H1 (cell line): ENCODE measurements around the gene SERPINB1. TPM values are rescaled to one million over a fixed set of nuclear protein-coding genes. Genes with fewer than 3 reads are reported as not detected.

Source experiments
- CTCF ChIA-PET: fragments of 300-600 bp; sonication (Branson Sonifier 250); formaldehyde crosslinking; loops from one replicate; lab custom pipeline; 2021; ENCODE audit not compliant: partially characterized antibody; lab: Charles Lee
- POLR2A ChIA-PET: fragments of 300-600 bp; sonication (Branson Sonifier 250); formaldehyde crosslinking; loops from one replicate; lab custom pipeline; 2021; ENCODE audit warnings: inconsistent platforms; ENCODE audit not compliant: partially characterized antibody; lab: Charles Lee
- DNase-seq, 2 experiments: peaks; one replicate each; pipeline versions ENCODE4 v3.0.0 to v3.0.0-alpha.2; 2010 to 2022; ENCODE audit warnings: low spot score in 2 of 2, low read depth in 1 of 2, mixed read lengths in 1 of 2
- FAIRE-seq: peaks from 2 replicates; lab custom pipeline; 2011; peaks lifted over from hg19 to GRCh38; lab: Jason Lieb, UNC
- H2AFZ ChIP-seq: 2 replicates; pipeline ENCODE4 v1.8.1; 2012; ENCODE audit warnings: low read length, inconsistent platforms
- H2AK5ac ChIP-seq: 2 replicates; pipeline ENCODE4 v1.6.1; 2013; ENCODE audit warnings: low read depth, low read length
- H2BK120ac ChIP-seq: replicated peaks from 2 replicates; pipeline ENCODE3; 2013; ENCODE audit warnings: low read depth, low read length, inconsistent platforms
- H2BK12ac ChIP-seq: 2 replicates; pipeline ENCODE4 v1.6.1; 2013; ENCODE audit warnings: low read depth, low read length
- H2BK15ac ChIP-seq: 2 replicates; pipeline ENCODE4 v1.6.1; 2013; ENCODE audit warnings: low read length
- H2BK20ac ChIP-seq: 2 replicates; pipeline ENCODE4 v1.6.1; 2013; ENCODE audit warnings: low read length
- H2BK5ac ChIP-seq: 2 replicates; pipeline ENCODE4 v1.6.1; 2013; ENCODE audit warnings: low read depth, low read length
- H3K14ac ChIP-seq: 2 replicates; pipeline ENCODE4 v1.6.1; 2013; ENCODE audit warnings: inconsistent platforms; ENCODE audit not compliant: insufficient read length
- H3K18ac ChIP-seq: 2 replicates; pipeline ENCODE4 v1.6.1; 2013; ENCODE audit warnings: low read length; ENCODE audit errors: extremely low read depth
- H3K23ac ChIP-seq: 2 replicates; pipeline ENCODE4 v1.6.1; 2013; ENCODE audit warnings: inconsistent platforms; ENCODE audit not compliant: insufficient read length
- H3K23me2 ChIP-seq: 2 replicates; pipeline ENCODE4 v1.6.1; 2013; ENCODE audit warnings: low read depth, low read length
- H3K27ac ChIP-seq: 2 replicates; pipeline ENCODE4 v1.6.1; 2011; ENCODE audit warnings: low read depth, low read length, inconsistent platforms
- H3K27me3 ChIP-seq, 4 experiments: replicated peaks in 1 of 4; 1 replicate in 1 of 4; 2 replicates in 3 of 4; pipeline versions ENCODE4 v1.6.1 to v1.8.1; 2011 to 2013; ENCODE audit warnings: low read length in 3 of 4, mild to moderate bottlenecking in 3 of 4, inconsistent platforms in 2 of 4, mixed read lengths in 2 of 4, moderate library complexity in 1 of 4; ENCODE audit not compliant: control insufficient read depth in 3 of 4, insufficient read depth in 3 of 4; ENCODE audit errors: extremely low read depth in 1 of 4
- H3K36me3 ChIP-seq, 4 experiments: 2 replicates each; pipeline versions ENCODE4 v1.6.1 to v1.8.1; 2011 to 2013; ENCODE audit warnings: mild to moderate bottlenecking in 4 of 4, low read length in 3 of 4, moderate library complexity in 2 of 4, control low read depth in 1 of 4, inconsistent platforms in 1 of 4; ENCODE audit not compliant: insufficient read depth in 4 of 4, control insufficient read depth in 2 of 4
- H3K4ac ChIP-seq: replicated peaks from 2 replicates; pipeline ENCODE3; 2013; ENCODE audit warnings: low read length, low read depth, mixed read lengths, inconsistent platforms; ENCODE audit not compliant: insufficient read length
- H3K4me1 ChIP-seq, 4 experiments: replicated peaks in 1 of 4; 1 replicate in 1 of 4; 2 replicates in 3 of 4; pipeline versions ENCODE4 v1.6.1 to v1.8.1; 2011 to 2013; ENCODE audit warnings: low read length in 3 of 4, inconsistent platforms in 2 of 4, mixed read lengths in 1 of 4; ENCODE audit not compliant: insufficient read depth in 4 of 4, control insufficient read depth in 3 of 4
- H3K4me2 ChIP-seq, 2 experiments: 2 replicates each; pipeline versions ENCODE4 v1.6.1 to v1.8.1; 2011 to 2013; ENCODE audit warnings: low read depth in 2 of 2, low read length in 2 of 2, control low read depth in 1 of 2, inconsistent platforms in 1 of 2, mild to moderate bottlenecking in 1 of 2; ENCODE audit not compliant: insufficient read depth in 1 of 2
- H3K4me3 ChIP-seq, 4 experiments: fragments of 200-600, 300-600 bp in 1 of 4; sonication (generic), shearing (Covaris generic), sonication (Bioruptor Twin) in 1 of 4; 2 replicates each; pipeline versions ENCODE4 v1.5.1 to v1.8.1; 2011 to 2016; ENCODE audit warnings: low read length in 4 of 4, low read depth in 3 of 4, control low read depth in 2 of 4, inconsistent platforms in 2 of 4, mild to moderate bottlenecking in 2 of 4, mixed read lengths in 1 of 4, moderate library complexity in 1 of 4; ENCODE audit not compliant: insufficient read depth in 2 of 4; ENCODE audit errors: extremely low read depth in 1 of 4
- H3K56ac ChIP-seq: replicated peaks from 2 replicates; pipeline ENCODE3; 2013; ENCODE audit warnings: low read depth, mild to moderate bottlenecking, mixed read lengths, low read length, inconsistent platforms; ENCODE audit not compliant: insufficient read length
- H3K79me1 ChIP-seq: 2 replicates; pipeline ENCODE4 v1.6.1; 2013; ENCODE audit warnings: low read depth, low read length, control low read depth
- H3K79me2 ChIP-seq, 2 experiments: 2 replicates each; pipeline versions ENCODE4 v1.6.1 to v1.8.1; 2012 to 2013; ENCODE audit warnings: low read length in 2 of 2, mild to moderate bottlenecking in 2 of 2, inconsistent platforms in 1 of 2; ENCODE audit not compliant: insufficient read depth in 2 of 2, control insufficient read depth in 1 of 2
- H3K9ac ChIP-seq, 4 experiments: replicated peaks in 1 of 4; 1 replicate in 1 of 4; 2 replicates in 3 of 4; pipeline versions ENCODE4 v1.6.1 to v1.8.1; 2011 to 2013; ENCODE audit warnings: low read depth in 3 of 4, low read length in 3 of 4, control low read depth in 2 of 4, mild to moderate bottlenecking in 2 of 4, moderate library complexity in 2 of 4, inconsistent platforms in 1 of 4; ENCODE audit errors: extremely low read depth in 1 of 4
- H3K9me3 ChIP-seq, 2 experiments: 2 replicates each; pipeline versions ENCODE4 v1.6.1 to v1.8.1; 2012 to 2013; ENCODE audit warnings: mild to moderate bottlenecking in 2 of 2, moderate library complexity in 2 of 2, control low read depth in 1 of 2, inconsistent platforms in 1 of 2, low read depth in 1 of 2, low read length in 1 of 2, mixed read lengths in 1 of 2; ENCODE audit not compliant: insufficient read depth in 2 of 2
- H4K20me1 ChIP-seq, 2 experiments: replicated peaks in 1 of 2; 2 replicates each; pipeline versions ENCODE3 to v1.8.1; 2011 to 2013; ENCODE audit warnings: inconsistent platforms in 2 of 2, low read length in 2 of 2, mild to moderate bottlenecking in 1 of 2; ENCODE audit not compliant: insufficient read depth in 2 of 2, control insufficient read depth in 1 of 2
- H4K5ac ChIP-seq: 2 replicates; pipeline ENCODE4 v1.6.1; 2013; ENCODE audit warnings: low read length, low read depth, mixed read lengths, inconsistent platforms; ENCODE audit not compliant: insufficient read length
- H4K8ac ChIP-seq: 2 replicates; pipeline ENCODE4 v1.8.0; 2013; ENCODE audit warnings: mild to moderate bottlenecking, moderate library complexity, low read length, inconsistent platforms; ENCODE audit not compliant: insufficient read depth; ENCODE audit errors: extremely low read depth
- H4K91ac ChIP-seq: replicated peaks from 2 replicates; pipeline ENCODE3; 2013; ENCODE audit warnings: low read length, mixed read lengths, inconsistent platforms; ENCODE audit not compliant: insufficient read length
- RBBP5 ChIP-seq: IDR thresholded peaks from 2 replicates; pipeline ENCODE4 v1.7.1; 2012; ENCODE audit warnings: low read depth, mild to moderate bottlenecking, inconsistent platforms, low read length, moderate library complexity, borderline replicate concordance
- WGBS, 2 experiments: shearing (Covaris generic) in 1 of 2; methylation state at CpG; one replicate each; pipeline versions ENCODE4 v1.1.6 to v1.1.7; 2013 to 2015; ENCODE audit warnings: low lambda C conversion rate in 2 of 2, mixed read lengths in 2 of 2, inconsistent platforms in 1 of 2, low coverage in 1 of 2, missing lambda C conversion rate in 1 of 2; ENCODE audit not compliant: insufficient replicate concordance in 2 of 2, insufficient coverage in 1 of 2, insufficient read length in 1 of 2; ENCODE audit errors: extremely low coverage in 1 of 2, missing lambda C conversion rate in 1 of 2; 5-methylcytosine and 5-hydroxymethylcytosine counted together
- polyA plus RNA-seq, 7 experiments: library from polyadenylated mRNA; depleted of rRNA in 3 of 7; stranded (reverse) in 5 of 7; unstranded in 2 of 7; fragments of >200 nt in 5 of 7; fragments of 200-250 nt in 2 of 7; gene quantifications; 1 replicate in 5 of 7; 2 replicates in 1 of 7; 4 replicates in 1 of 7; pipeline versions ENCODE4 v1.2.1 to v1.2.3, GENCODE V29; 2011 to 2013; ENCODE audit warnings: missing spikeins in 2 of 7, mixed read lengths in 2 of 7
- total RNA-seq: library from RNA; stranded (reverse); fragmentation: NEBNext Ultra II Directional; extraction: Animal tissue kit (Norgen Biotek cat#: 25700); gene quantifications from 2 replicates; pipeline ENCODE4 v1.2.1, GENCODE V29; 2021

The SERPINB1 gene
- total and polyA plus RNA-seq, 2 of the 8 experiments (the other 6 are each of a cell fraction or from before 2014, with no cell fraction given), result 8.1 to 17.3 TPM

DNA sequence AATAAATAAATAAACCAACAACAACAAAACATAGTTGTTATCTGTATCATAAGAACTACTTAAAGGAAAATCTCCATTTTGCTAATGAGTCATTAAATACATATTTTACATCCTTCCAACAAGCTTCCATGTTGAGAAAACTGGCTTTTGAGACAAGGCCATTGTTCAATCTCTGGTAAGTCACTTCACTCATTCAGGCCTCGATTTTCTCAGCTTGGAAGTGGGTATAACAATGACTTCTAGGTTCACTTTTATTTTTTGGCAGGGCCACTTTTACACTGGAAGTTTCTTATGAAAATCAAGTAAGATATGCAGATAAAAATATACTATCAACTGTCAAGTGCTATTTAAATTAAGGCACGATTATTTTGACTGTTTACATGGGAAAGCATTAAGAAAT lies 46.5 kb downstream of the SERPINB1 start:
- Histone ChIP-seq H3K14ac (no peak overlapping the region), H3K79me1 (no peaks in the 10 kb centered on the region), H3K4ac (no peak overlapping the region), H3K36me3 (no peaks in the 10 kb centered on the region), H3K4me3 (no peak overlapping the region), H3K9me3 (no peaks in the 10 kb centered on the region), H3K79me2 (no peaks in the 10 kb centered on the region; a peak in 1 of 4 replicates), H3K9ac (no peak overlapping the region), H2BK20ac (no peak overlapping the region), H2AFZ (no peak overlapping the region), H3K4me2 (no peak overlapping the region), H2BK120ac (no peak overlapping the region), H4K5ac (no peak overlapping the region), H3K56ac (no peak overlapping the region), H2BK12ac (no peak overlapping the region), H3K4me1 (peaks cover 0 to 2% (median 0%) of the 10 kb centered on the region in 4 experiments; a peak in 1 of 7 replicates)
- WGBS, 2 experiments, result 87% methylated on average over 2 of the region's 2 CpGs; no CpG with 5 or more reads in 1 of the 2 experiments
- CTCF ChIA-PET, result interaction anchor here (1.6 to 2.1 kb wide), 4 partner anchors 46 to 191 kb away, joined by 3 to 5 read pairs (median 5); partner anchors contain the start of gene SERPINB1
- TF ChIP-seq RBBP5, result no peak
- TF ChIP-seq, all 59 proteins: peak for 0
- Histone ChIP-seq H4K8ac (no peak overlapping the region), H3K27me3 (no peaks in the 10 kb centered on the region), H2BK15ac (no peak overlapping the region), H2AK5ac (no peak overlapping the region), H4K91ac (no peak overlapping the region), H3K18ac (no peak overlapping the region), H4K20me1 (no peaks in the 10 kb centered on the region), H3K23ac (no peak overlapping the region), H3K27ac (no peak overlapping the region), H2BK5ac (no peak overlapping the region), H3K23me2 (no peaks in the 10 kb centered on the region)
- DNase-seq (no peak), FAIRE-seq (no peak)
- POLR2A ChIA-PET, result interaction anchor here (1.3 to 1.4 kb wide), 2 partner anchors 12 to 53 kb away, joined by 3 read pairs; no protein-coding TSS in a partner anchor
